Brain microvascular endothelial cell (primary cell): ENCODE data around the gene NGEF.
A peak's percentile ranks its signal among the peaks of the same experiment; 100 is the strongest.

Experiments used
- DNase-seq: peaks from one replicate; pipeline ENCODE4 v3.0.0-alpha.2; 2020
- H3K27ac ChIP-seq: fragments of 250-450 bp; sonication (Bioruptor Pico); 2 replicates; pipeline ENCODE4 v1.5.1; 2020; ENCODE audit warnings: mild to moderate bottlenecking, moderate library complexity
- H3K27me3 ChIP-seq: fragments of 250-450 bp; sonication (Bioruptor Pico); replicated peaks from 2 replicates; pipeline ENCODE4 v1.5.1; 2020; ENCODE audit warnings: mild to moderate bottlenecking
- H3K36me3 ChIP-seq: fragments of 250-450 bp; sonication (Bioruptor Pico); replicated peaks from 2 replicates; pipeline ENCODE4 v1.5.1; 2020; ENCODE audit warnings: mild to moderate bottlenecking
- H3K4me3 ChIP-seq: 2 replicates; pipeline ENCODE4 v1.5.1; 2011; ENCODE audit warnings: low read depth, mild to moderate bottlenecking, control low read depth, low read length, moderate library complexity
- in situ Hi-C: cut with HindIII; loops from 2 replicates; pipeline ENCODE4 v1.10.0; 2017; ENCODE audit warnings: low sequenced_read_pairs, low pct_ligation_motif_present
- TF ChIP-seq, protein P1 (sequence below): IDR thresholded peaks from 2 replicates; pipeline ENCODE4 v1.5.1; 2011; ENCODE audit warnings: low read depth, mild to moderate bottlenecking, moderate library complexity, low read length, control low read depth, inconsistent platforms; ENCODE audit errors: missing control alignments

NGEF gene

GRCh38 chr2:232940724-232941123 is 72.3 kb downstream of the NGEF start:
- TF ChIP-seq, protein P1, sequence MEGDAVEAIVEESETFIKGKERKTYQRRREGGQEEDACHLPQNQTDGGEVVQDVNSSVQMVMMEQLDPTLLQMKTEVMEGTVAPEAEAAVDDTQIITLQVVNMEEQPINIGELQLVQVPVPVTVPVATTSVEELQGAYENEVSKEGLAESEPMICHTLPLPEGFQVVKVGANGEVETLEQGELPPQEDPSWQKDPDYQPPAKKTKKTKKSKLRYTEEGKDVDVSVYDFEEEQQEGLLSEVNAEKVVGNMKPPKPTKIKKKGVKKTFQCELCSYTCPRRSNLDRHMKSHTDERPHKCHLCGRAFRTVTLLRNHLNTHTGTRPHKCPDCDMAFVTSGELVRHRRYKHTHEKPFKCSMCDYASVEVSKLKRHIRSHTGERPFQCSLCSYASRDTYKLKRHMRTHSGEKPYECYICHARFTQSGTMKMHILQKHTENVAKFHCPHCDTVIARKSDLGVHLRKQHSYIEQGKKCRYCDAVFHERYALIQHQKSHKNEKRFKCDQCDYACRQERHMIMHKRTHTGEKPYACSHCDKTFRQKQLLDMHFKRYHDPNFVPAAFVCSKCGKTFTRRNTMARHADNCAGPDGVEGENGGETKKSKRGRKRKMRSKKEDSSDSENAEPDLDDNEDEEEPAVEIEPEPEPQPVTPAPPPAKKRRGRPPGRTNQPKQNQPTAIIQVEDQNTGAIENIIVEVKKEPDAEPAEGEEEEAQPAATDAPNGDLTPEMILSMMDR: no peak
- Histone ChIP-seq H3K27ac (no peak overlapping the region), H3K36me3 (no peaks in the 10 kb centered on the region), H3K4me3 (no peak overlapping the region), H3K27me3 (no peaks in the 10 kb centered on the region)
- in situ Hi-C loops: no loop called here
- no peak for DNase-seq

DNA sequence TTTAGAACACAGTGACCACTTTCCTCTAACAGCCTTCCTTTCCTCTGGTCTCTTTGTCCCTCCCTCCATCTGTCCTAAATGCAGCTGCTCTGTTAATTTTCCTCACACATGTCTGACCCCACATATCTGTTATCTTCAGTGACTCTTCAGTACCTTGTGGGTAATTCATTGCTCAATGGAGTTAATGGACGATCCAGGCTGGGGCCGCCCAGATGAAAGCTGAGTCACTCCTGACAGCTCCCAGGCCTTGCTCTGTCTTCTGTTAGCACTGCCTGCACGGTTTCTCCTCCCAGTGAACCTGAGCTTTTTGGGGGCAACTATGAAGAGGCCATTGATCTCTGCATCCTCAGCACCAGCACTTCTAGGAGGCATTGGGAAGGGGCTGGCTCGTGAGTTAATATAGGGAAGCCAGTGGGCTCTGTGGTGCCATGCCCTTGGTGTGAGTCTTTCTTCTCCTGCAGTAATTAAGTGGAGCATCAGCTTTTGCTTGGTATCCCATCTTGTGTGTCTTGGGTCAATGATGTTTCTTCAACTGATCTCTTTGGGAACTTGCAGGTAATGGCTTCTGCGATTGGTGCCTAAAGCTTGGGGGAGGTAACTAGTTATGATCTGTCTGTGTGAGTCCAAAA is 75.7 kb downstream of the NGEF start:
- in situ Hi-C loops: no loop called here
- Histone ChIP-seq H3K4me3 (no peak overlapping the region), H3K27ac (no peak overlapping the region), H3K36me3 (no peaks in the 10 kb centered on the region), H3K27me3 (no peaks in the 10 kb centered on the region)
- TF ChIP-seq, protein P1: no peak
- DNase-seq: peak; percentile 60

DNA sequence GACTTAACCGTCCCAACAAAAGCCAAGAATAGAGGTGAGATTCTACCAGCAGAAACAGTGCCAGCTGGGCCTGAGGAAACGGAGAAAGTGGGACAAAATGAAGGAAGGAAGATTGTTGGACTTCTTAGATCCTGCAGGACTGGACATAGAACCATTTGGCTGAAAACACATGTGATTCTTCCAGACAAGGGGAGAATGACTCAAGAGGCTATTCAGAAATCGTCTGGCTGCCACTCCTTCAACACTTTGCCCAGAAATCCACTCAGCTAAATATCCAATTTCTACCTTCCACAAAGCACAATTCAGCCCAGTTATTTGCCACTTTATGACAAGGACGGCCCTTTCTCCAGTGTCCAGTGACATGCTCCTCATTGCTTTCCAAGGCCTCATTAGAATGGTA is 81.4 kb downstream of the NGEF start:
- in situ Hi-C loops: no loop called here

GRCh38 chr2:232930059-232930400 is 83.0 kb downstream of the NGEF start:
- Histone ChIP-seq H3K27me3 (peaks cover 45% of the 10 kb centered on the region), H3K36me3 (no peaks in the 10 kb centered on the region)
- DNase-seq: no peak

More for the DNA sequence above, 81.4 kb downstream of the NGEF start:
- Histone ChIP-seq H3K36me3 (no peaks in the 10 kb centered on the region), H3K4me3 (no peak overlapping the region), H3K27ac (no peak overlapping the region), H3K27me3 (peaks cover 29% of the 10 kb centered on the region)
- DNase-seq: no peak
- TF ChIP-seq, protein P1: no peak

DNA sequence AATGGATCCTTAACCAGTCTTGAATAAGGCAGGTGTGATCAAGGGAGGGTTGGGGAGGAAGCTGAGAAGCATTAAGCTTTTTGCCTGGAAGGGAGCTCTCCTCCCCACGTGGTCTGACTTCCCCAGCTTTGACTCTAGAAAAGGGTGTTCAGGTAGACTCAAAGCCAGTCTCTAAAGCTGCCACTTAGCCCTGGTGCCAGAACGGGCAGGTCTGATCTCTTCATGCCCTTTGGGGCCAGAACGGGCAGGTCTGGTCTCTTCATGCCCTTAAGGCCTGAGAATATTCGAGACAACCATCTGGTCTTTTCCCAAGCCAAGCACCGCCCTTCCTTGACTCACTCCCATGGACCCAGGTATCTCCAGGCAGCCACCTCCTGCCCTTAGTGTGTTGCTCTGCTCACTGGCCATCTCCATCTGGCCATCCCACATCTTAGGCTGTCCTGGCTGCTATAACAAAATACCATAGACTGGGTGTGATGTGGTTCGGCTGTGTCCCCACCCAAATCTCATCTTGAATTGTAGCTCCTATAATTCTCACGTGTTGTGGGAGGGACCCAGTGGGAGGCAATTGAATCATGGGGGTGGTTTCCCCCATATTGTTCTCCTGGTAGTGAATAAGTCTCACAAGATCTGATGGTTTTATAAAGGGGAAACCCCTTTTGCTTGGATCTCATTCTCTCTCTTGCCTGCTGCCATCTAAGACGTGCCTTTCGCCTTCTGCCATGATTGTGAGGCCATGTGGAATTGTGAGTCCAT is 83.6 kb downstream of the NGEF start:
- Histone ChIP-seq H3K27me3 (peaks cover 49% of the 10 kb centered on the region), H3K27ac (no peak overlapping the region), H3K36me3 (no peaks in the 10 kb centered on the region), H3K4me3 (no peak overlapping the region)
- TF ChIP-seq, protein P1: no peak
- in situ Hi-C loops: no loop called here
- no peak for DNase-seq

More at GRCh38 chr2:232930059-232930400, 83.0 kb downstream of the NGEF start:
- in situ Hi-C loops: no loop called here
- TF ChIP-seq, protein P1: no peak
- no peak overlapping the region for H3K27ac ChIP-seq
- no peak overlapping the region for H3K4me3 ChIP-seq
